Kidney (tissue), 14 donors: ENCODE data around the gene ACADS. TPM values are rescaled to one million over a fixed set of nuclear protein-coding genes. Genes with fewer than 3 reads are reported as not detected.

Experiments
- DNase-seq, 5 donors: peaks; one replicate each; pipeline ENCODE4 v3.0.0-alpha.2; 2013 to 2020
- FAIRE-seq: peaks from 2 replicates; lab custom pipeline; 2012; peaks lifted over from hg19 to GRCh38; lab: Jason Lieb, UNC
- H3K27ac ChIP-seq, 2 donors: one replicate each; pipeline ENCODE4 v1.7.0; 2013; ENCODE audit warnings: low read depth in 2 of 2, low read length in 2 of 2, inconsistent platforms in 1 of 2
- H3K27me3 ChIP-seq: one replicate; pipeline ENCODE4 v1.7.1; 2013; ENCODE audit warnings: low read length, inconsistent platforms; ENCODE audit not compliant: control insufficient read depth, insufficient read depth
- H3K36me3 ChIP-seq, 3 donors: one replicate each; pipeline versions ENCODE4 v1.7.0 to v1.7.1; 2013; ENCODE audit warnings: low read length in 3 of 3, control low read depth in 1 of 3, inconsistent platforms in 1 of 3; ENCODE audit not compliant: insufficient read depth in 3 of 3, control insufficient read depth in 2 of 3
- H3K4me1 ChIP-seq, 3 donors: one replicate each; pipeline versions ENCODE4 v1.7.0 to v1.7.1; 2013; ENCODE audit warnings: low read length in 3 of 3, inconsistent platforms in 1 of 3, low read depth in 1 of 3; ENCODE audit not compliant: control insufficient read depth in 2 of 3, insufficient read depth in 2 of 3
- H3K4me3 ChIP-seq, 3 donors: one replicate each; pipeline versions ENCODE4 v1.7.0 to v1.8.1; 2013; ENCODE audit warnings: low read length in 3 of 3, control low read depth in 1 of 3, inconsistent platforms in 1 of 3
- H3K9ac ChIP-seq, 3 donors: one replicate each; pipeline versions ENCODE4 v1.7.0 to v1.7.1; 2013; ENCODE audit warnings: low read length in 3 of 3, control low read depth in 1 of 3, inconsistent platforms in 1 of 3
- H3K9me3 ChIP-seq, 3 donors: one replicate each; pipeline versions ENCODE4 v1.7.0 to v1.7.1; 2013; ENCODE audit warnings: low read length in 3 of 3, control low read depth in 1 of 3, inconsistent platforms in 1 of 3; ENCODE audit not compliant: control insufficient read depth in 2 of 3, insufficient read depth in 1 of 3
- intact Hi-C: fragments of 100-400 bp; cut with DNase I; formaldehyde crosslinking; loops from one replicate; pipeline ENCODE4 v1.11.1; 2022
- polyA plus RNA-seq: library from polyadenylated mRNA; stranded (reverse); fragments of 350-450 nt; fragmentation: Illumina TruSeq; extraction: RNeasy Lipid Tissue Mini Kit (QIAGEN cat#74804); gene quantifications from one replicate; pipeline ENCODE4 v1.2.3, GENCODE V29; 2014; ENCODE audit warnings: low read depth, low replicate concordance; ENCODE audit not compliant: insufficient read depth
- total RNA-seq: library from RNA; stranded (reverse); fragmentation: NEBNext Ultra II Directional; extraction: Animal tissue kit (Norgen Biotek cat#: 25700); gene quantifications from one replicate; pipeline ENCODE4 v1.2.1, GENCODE V29; 2021
- TF ChIP-seq, protein P1 (sequence below): IDR thresholded peaks from 3 replicates; pipeline ENCODE4 v1.5.1; 2012; ENCODE audit warnings: mild to moderate bottlenecking, moderate library complexity, borderline replicate concordance; ENCODE audit not compliant: insufficient read depth; ENCODE audit errors: extremely low read depth
- donor health status: control.
- donor health status: control.
- donor health status: control.
- donor health status: control.
- donor health status: control.
- donor health status: DM: yes; HTN: yes; CAD: no.
- donor health status: Normal renal cell carcinoma (clear cell type).

ACADS gene
- total and polyA plus RNA-seq, 2 donors from 2014 or later: 24.4 to 133 TPM

DNA sequence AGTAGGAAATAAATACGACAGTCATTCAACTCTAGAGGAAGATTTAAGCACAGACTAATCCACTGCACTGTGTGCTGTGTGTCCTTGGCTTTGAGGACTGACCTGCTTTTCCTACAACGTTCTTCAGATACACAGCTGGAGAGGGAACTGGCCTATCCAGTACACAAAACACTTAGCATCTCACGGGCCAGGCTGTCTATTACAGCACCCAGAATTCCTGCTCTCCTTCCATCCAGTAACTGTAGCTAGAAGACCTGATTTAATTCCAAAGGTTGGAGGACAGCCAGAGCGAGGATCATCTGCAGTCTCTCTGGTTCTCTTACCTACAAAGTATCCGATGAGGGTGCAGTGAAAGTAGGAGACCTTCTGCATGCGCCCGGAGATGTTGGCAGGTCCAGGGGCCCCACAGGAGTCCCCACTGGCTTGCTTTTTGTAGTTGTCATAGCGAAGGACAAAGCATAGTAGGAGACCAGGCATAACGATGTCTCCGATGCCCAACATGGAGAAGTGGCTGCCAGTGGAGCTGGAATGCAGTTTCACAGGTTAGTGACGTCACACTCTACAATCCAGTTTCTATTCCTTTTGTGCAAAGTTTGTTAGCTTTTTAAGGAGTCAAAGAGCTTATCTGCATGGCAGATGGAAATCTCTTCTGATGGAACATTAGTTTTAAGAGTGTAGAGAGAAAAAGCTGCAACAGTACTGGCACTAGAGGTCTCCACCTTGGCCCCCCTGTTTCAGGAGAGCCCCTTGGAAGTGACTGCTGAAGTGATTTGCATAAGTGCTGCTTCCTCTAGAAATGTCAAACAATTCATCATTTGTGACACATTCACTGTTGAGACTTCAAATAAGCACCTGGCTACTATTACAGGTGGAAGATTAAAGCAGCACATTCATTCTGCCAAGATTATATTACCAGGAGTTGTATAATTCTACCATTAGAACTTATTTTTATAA is 41.7 kb downstream of the ACADS start:
- Histone ChIP-seq H3K27ac (no peak overlapping the region), H3K9me3 (no peaks in the 10 kb centered on the region), H3K27me3 (no peaks in the 10 kb centered on the region), H3K9ac (no peak overlapping the region), H3K4me1 (no peaks in the 10 kb centered on the region), H3K36me3 (peaks cover 17 to 47% (median 35%) of the 10 kb centered on the region in 3 donors), H3K4me3 (no peak overlapping the region)
- TF ChIP-seq, protein P1, sequence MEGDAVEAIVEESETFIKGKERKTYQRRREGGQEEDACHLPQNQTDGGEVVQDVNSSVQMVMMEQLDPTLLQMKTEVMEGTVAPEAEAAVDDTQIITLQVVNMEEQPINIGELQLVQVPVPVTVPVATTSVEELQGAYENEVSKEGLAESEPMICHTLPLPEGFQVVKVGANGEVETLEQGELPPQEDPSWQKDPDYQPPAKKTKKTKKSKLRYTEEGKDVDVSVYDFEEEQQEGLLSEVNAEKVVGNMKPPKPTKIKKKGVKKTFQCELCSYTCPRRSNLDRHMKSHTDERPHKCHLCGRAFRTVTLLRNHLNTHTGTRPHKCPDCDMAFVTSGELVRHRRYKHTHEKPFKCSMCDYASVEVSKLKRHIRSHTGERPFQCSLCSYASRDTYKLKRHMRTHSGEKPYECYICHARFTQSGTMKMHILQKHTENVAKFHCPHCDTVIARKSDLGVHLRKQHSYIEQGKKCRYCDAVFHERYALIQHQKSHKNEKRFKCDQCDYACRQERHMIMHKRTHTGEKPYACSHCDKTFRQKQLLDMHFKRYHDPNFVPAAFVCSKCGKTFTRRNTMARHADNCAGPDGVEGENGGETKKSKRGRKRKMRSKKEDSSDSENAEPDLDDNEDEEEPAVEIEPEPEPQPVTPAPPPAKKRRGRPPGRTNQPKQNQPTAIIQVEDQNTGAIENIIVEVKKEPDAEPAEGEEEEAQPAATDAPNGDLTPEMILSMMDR: no peak
- DNase-seq (peak in 3 of 5 donors; percentile 28 to 52 (median 42)), FAIRE-seq (no peak)
- intact Hi-C loops: no loop called here

DNA sequence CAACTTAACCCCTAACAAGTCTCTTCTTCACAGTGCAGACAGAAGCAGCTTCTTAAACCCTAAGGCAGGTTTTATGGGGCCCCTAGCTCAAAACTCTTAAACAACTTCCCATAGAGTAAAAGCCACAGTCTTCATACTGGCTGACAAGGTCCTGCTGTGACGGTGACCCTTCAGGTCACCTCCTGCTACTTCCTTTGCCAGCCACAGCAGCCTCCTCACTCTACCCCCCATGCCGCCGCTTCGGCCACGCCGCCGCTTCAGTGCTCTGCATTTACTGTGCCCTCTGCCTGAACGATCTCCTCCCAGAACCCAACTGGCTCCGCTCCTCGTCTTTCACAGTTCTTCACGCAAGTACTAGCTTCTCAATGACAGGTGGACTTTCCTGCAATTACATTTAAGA is 45.5 kb downstream of the ACADS start:
- TF ChIP-seq, protein P1: no peak
- Histone ChIP-seq H3K4me3 (no peak overlapping the region), H3K9me3 (no peaks in the 10 kb centered on the region), H3K36me3 (peaks cover 17 to 26% (median 18%) of the 10 kb centered on the region in 3 donors), H3K27me3 (no peaks in the 10 kb centered on the region), H3K4me1 (peaks cover 2 to 9% (median 5%) of the 10 kb centered on the region in 3 donors), H3K27ac (no peak overlapping the region), H3K9ac (no peak overlapping the region)
- no peak for FAIRE-seq
- DNase-seq: peak in 1 of 5 donors; percentile 55
- intact Hi-C loops: no loop called here

DNA sequence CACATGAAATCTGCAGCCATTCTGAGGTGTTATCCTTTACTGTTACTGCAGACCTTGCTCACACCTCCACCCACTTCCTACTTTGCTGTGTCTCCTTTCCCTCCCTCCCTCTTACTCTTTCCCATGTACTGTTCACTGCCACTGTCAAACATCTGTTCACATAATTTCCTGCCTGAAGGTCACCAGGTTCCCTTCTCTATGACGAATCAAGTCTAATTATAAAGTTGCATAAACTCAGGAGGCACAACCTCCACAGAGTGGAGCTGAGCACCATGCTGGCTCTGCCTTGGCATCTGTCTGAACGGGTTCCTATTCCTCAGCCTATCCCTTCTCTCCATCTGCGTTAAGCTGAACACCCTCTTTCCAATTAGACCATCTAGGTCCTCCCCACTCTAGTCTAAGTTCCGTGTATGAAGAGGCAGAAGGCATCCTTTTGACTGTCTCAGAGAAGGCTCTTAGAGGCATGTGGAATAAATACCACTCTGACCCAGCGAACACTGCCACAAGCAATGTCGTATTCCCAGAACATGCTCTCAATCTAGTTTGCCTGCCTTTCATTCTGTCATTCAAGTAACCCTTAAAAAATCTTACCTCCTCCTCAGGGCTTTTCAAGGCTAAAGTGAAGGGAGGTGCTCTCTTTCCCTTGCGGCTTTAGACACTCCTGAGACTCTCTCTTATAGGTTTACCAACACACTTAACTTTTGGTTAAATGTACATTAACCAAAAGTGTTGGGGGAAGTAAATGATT is 48.7 kb downstream of the ACADS start:
- DNase-seq (no peak), FAIRE-seq (no peak)
- no peak overlapping the region for H3K4me3 ChIP-seq
- intact Hi-C loops: no loop called here
- H3K36me3 ChIP-seq: peaks cover 0 to 5% (median 2%) of the 10 kb centered on the region in 3 donors
- no peaks in the 10 kb centered on the region for H3K27me3 ChIP-seq
- peaks cover 2 to 9% (median 5%) of the 10 kb centered on the region in 3 donors for H3K4me1 ChIP-seq
- H3K27ac ChIP-seq: no peak overlapping the region
- no peaks in the 10 kb centered on the region for H3K9me3 ChIP-seq
- TF ChIP-seq, protein P1: no peak
- no peak overlapping the region for H3K9ac ChIP-seq
